ENCODE results near the gene MTNR1B.

Gene MTNR1B

DNA sequence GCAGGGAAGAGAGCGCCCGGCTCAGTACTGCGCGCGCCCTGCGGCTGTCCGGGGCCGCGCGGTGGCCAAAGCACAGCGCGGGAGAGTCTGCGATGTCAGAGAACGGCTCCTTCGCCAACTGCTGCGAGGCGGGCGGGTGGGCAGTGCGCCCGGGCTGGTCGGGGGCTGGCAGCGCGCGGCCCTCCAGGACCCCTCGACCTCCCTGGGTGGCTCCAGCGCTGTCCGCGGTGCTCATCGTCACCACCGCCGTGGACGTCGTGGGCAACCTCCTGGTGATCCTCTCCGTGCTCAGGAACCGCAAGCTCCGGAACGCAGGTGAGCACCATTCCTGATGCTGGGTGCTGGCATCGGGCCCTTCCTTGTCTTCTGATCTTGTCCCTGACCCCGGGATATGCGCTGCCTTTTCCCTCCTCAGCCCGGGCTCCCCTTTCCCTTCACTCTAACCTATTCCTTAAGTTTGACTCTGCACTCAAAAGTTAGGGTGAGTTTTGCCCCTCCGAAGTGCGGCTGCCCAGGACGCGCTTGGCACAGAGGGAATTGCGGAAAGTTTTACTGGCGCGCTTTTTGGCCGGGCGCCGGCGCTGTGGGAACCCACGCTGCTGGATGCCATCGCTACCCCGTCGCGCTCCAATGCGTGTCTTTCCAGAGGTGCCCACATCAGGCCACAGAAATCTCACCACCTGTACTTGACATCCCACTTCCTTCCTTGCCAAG lies at the start of gene MTNR1B:
Gene MTNR1B (plus strand): TSS at position 18 of the 714 bp plus-strand sequence. CDS start 75 bp downstream, at position 93.
- DNase-seq: no peak

DNA sequence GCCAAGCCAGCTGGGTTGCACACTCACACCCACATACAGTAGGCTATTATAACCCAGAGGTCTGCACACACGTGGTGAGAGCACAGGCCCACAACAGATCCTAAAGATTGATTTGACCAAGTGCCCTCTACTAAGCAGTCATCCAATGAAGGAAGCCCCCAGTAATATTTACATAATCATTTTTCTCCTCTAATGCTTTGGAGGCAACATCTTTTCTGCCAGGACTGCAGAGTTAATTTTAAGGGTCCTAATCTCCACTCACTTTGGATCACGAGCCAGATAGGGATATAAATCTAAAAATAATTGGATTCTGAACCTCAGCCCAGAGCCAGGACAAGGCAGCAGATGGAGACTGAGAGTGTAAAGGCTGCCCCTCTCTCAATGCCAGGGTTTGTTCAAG lies 49.1 kb upstream of the MTNR1B start:
- peak; percentile 68 for DNase-seq

DNA sequence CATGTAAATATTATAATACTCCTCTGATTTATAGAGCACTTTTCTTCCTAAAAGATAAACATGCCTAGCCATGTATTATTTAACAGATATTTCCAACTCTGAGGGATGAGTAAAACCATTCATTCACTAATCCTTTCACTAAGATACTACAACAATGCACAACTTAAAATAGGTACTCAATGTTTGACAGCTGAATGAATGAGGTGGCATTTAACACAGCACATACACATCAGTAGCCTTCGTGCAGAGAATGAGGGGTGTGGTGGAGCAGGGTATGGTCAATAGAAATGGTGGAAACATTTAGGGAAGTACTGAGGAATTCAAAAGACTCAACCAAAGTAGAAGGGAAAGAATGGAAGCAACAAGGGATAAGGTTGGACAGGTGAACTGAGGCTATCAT lies 46.7 kb upstream of the MTNR1B start:
- no peak for DNase-seq

DNA sequence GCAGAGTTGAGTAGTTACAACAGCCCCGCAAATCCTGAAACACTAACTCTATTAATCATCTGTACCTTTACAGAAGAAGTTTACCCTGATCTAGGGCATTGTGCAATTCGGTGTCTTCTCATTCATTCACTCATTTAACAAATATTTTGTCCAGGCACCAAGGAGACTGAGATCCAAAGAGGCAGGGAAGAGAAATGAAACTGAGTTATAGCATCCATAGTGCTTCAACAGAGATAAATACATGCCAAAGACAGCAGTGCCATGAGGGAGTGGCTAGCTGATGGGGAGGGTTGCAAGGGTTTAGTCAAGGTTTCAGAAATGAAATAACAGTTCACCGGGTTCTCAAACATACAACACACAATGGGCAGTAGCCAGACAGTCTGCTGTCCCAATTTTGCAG lies 40.2 kb upstream of the MTNR1B start:
- DNase-seq: no peak

DNA sequence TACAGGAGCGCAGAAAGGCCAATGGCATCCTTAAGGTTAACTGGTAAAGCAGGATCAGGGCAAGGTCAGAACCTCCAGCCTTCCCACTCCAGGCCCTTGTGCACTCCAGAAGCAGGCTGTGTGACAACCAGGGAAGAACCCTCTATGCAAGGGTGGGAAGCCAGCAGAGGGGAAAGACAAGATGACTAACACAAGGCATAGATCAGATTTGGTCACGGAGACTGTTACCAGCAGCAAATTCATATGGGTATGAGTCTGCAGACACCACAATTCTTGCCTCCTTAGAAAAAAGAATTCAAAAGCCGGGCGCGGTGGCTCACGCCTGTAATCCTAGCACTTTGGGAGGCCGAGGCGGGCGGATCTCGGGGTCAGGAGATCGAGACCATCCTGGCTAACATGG lies 39.8 kb upstream of the MTNR1B start:
- DNase-seq: no peak

DNA sequence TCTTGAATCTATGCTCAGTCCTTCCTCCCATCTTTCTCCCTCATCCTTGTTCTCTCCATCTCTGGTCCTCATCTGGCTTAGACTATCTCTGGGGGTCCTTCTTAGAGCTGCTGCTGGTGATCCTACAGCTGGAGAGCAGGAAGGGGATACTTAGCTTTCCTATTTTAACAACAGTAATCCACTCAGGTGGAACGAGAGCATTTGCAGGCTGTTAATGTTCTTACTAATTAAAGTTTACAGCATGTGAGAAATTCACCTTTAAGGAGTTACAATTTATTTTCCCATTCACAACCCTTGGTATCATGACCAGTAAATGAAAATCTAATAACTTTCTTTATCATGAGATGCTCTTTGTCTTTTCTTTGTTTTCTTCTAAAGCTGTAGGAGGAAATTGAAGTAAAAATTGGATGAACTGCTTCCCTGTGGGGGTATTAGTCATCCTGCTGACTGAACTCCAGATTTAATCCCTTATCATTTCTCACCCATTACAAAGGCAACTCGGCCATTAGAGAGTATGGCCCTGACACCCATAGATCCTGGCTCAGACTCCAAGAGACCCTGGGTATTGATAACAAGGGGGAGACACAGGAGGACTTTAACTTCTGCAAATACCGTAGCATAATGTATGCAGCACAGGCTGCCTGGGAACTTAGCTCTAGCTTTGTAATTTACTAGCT lies 37.6 kb upstream of the MTNR1B start:
- peak; percentile 15 for DNase-seq

DNA sequence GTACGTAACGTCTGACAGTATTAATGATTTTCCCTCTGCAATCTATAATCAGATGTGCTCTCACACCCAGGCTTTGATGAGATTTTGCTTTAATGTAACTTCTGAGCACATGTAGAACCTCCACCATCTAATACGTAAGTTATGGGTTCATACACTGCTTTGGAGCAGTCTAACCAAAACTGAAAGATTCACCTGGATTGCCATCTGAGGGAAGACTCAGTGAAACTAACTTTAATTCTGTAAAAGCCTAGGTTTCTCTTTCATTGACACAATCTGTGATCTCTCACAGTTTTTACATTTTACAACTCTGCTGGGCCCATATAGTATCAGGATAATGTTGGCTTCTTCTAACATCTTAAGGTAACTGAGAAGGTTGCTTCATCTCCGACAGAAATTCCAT lies 30.1 kb upstream of the MTNR1B start:
- DNase-seq: no peak

DNA sequence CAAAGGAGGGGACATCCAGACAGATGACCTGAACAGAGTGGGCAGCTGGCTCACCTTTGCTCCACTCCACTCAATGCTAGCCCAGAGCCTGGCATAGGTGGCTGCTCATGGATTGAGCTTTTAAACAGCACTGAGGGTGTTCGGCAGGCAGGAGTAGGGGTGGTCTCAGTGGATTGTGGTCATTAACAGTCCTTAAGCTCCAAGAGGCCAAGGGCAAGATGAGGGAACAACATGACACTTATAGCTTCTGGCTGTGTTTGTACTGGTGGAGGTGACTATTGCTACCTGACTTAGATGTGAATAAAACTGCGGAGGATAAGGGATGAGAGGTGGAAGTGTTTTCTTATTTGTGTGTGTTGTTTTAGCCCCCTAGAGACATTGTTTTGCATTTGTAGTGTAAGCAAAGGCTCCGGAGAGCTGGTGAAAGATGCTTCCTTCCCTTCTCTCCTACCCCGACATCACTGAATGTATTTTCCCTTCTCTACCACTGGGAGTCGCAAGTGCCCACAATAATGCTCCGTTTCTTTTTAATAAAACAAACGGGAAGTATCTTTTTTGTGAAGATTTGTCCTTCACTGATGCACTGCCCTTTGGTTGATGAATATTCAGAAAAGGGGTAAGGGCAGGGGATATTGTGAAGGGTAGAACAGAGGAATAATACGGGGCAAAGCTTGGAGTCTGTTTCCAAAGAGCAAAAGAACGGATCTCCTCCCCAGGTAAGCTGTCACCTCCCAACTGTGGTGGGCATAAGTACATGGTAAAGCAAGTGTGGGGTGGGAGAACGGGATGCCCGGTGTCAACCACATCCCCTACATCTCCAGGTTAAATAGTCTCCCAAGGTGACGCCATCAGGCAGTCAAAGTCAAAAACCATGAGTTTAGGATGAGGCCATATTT lies 27.5 kb upstream of the MTNR1B start:
- no peak for DNase-seq

DNA sequence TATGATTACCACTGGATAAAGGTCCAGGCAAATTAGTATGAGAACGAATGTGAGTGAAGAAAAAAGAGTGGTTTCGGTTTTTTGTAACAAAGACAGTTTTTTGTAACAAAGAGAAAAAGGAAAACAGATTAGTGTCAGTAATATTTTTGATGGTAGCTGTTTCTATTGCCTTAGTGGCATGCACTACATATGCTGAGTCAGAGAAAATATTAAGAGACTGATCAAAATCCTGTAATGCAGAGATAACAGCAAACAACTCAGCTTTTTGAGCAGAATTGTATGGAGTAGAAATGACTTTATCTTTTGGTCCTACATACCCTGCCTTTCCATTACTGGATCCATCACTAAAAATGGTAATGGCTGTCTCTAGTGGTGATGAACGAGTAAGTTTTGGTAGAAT lies 22.7 kb upstream of the MTNR1B start:
- no peak for DNase-seq

DNA sequence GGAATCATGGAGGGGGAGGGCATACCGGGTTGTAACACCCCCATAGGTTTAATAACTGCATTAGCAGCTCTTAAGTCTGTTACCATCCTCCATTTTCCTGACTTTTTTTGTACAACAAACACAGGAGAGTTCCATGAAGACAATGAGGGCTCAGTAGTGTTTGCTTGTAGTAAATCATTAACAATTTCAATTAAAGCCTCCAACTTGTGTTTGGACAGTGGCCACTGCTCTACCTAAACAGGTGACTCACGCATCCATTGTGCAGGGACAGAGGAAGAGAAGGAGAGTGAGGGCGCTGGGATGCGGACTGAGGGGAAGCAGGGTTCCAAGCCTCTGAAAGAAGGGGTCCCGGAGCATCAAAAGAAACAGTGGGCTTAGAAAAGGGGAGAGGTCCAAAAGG lies 21.3 kb upstream of the MTNR1B start:
- no peak for DNase-seq

DNA sequence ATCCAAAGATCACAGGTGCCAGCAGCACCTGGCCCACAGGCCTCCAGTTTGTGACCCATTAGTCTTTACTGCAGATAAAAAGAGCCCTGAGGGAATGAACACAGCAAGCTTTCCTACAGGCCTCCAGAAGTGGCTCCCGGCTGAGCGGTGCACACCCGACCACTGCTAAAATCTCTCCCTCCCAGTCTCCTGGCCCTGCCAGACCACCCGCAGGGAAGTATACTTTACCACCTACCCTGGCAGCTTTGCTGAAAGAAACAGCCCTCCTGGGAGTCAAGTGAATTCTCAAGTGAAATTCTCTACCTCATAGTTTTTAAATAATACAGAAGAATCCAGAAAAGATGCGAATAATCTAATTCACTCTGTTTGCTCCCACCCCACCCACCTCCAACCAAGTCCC lies 15.4 kb upstream of the MTNR1B start:
- DNase-seq: no peak

DNA sequence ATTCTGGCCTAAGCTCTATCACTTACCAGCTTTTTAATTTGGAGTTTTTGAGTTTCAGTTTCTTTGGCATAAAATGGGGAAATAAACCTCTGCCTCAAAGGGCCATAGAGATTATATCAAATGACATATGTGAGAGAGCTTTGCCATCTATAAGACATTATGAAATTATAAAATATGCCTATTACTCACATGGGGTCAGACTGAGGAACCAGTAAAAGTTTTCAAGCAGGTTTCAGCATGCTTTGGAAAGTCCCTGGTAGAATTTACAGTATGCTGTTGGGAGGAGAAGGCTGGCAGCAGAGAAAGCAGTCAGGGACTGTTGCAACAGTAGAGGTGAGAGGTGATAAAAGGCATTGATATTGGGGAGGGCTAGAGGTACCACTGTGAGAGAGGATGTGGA lies 13.6 kb upstream of the MTNR1B start:
- no peak for DNase-seq

DNA sequence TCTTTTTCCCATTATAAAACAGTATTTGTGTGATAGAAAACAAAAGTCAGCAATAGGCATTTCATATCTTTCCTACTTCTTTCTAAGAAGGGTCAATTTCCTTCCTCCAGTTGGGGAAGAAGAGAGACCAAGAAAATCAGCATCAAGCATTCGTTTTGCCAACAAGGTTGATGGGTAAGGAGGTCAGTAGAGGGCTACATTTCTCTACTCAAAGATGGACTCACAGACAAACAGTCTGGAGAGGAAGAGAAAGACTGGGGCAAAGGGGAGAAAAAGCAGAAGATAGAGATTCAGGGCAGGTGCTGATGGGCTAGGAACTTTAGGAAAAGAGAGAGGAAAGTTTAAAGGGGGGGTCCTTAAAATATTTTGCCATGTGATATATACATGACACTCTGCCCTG lies 8.6 kb upstream of the MTNR1B start:
- DNase-seq: no peak

DNA sequence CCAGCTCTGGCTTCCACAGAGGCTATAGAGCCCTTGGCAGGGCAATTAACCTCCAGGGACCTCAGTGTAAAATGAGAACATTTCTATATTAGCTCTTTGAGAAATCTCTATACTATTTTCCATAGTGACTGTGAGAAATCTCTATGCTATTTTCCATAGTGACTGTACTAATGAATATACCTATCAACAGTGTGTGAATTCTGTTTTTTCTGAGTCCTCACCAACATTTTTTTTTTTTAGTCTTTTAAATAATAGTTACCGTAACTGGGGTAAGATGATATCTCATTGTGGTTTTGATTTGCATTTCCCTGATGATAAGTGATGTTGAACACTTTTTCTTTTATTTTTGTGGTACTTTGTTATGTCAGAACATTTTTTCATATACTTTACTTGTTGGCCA lies 7.0 kb upstream of the MTNR1B start:
- no peak for DNase-seq

DNA sequence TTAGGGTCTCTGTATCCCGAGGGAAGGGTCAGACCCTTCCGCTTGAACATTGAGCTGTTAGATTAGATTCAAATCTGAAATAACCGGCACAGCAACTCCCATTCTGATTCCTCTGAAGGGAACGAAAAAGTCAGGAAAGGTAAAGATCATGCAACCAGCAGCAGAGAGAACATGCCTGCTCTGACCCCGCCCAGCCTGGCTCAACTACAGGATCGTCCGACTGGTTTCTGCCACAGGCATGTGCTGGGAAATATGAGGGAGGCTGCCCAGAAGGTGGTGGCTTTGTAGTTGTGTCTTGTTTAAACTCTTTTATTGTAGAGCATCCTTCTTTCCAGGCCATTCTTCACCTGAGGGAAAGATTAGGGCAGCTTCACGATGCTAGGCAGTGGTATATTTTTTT lies 5.0 kb upstream of the MTNR1B start:
- DNase-seq: no peak

DNA sequence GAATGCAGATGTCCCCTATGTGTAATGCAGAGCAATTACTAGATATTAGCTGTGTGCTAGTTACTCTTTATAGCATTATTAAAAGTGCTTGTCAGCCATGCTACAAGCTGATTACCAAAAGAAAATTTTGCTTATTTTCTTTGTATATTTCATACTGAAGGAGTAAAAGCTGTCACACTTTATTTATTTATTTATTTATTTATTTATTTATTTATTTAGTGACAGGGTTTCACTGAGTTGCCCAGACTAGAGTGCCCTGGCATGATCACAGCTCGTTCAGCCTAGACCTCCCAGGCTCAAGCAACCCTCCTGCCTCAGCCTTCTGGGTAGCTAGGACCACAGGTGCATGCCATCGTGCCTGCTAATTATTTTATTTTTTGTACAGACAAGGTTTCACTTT lies 4.3 kb upstream of the MTNR1B start:
- no peak for DNase-seq

DNA sequence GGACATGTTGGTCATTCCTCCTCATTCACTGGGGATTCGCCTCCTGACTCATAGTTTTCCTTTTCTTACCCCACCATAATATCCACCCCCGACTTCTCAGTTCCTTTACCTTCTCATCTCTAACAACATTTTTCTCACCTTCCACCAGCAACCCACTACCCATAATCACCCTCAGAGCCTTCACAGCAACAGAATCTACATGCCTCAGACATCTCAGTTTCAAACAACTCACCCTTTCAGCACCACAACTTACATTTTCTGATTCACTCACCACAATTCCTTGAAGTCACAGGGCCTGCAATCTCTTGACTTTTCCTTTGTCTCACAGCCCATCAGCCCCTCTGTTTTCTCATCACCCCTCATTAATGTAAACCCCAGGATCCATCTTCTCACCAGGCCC lies 2.3 kb upstream of the MTNR1B start:
- DNase-seq: no peak

DNA sequence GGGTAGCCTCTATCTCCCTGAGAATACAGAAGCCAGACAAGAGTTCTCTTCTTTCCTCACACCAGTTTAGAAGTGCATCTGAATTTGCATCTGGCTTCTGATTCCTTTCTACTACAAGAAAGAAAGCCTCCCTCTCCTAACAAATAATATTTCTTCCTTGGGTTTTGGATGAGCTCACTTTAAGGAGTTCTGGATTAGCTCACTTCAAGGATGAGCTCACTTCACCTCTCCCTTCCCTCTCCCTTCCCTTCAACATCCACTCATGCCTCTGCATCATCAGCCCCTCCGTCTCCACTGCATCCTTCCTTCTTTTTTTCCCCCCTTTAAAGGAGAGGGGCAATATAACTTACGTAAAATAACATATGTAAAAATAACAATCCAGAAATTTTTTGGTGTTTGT lies 1.6 kb upstream of the MTNR1B start:
- no peak for DNase-seq

DNA sequence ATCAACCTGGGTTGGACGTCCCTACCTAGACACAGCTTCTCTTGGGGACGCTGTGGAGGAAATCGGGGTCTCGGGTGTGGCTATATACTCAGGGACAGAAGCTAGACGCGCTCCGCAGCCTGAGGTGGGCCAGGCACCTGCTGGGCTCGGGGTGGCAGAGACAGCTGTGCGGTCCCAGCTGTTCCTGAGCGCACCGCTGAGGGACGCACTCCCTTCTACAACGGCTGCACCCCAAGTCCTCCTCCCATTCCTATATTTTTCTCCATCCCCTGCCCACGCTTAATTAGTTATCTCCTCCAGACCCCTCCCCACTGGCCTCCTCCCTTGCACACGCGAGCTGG lies 188 bp upstream of the MTNR1B start:
- DNase-seq: no peak

DNA sequence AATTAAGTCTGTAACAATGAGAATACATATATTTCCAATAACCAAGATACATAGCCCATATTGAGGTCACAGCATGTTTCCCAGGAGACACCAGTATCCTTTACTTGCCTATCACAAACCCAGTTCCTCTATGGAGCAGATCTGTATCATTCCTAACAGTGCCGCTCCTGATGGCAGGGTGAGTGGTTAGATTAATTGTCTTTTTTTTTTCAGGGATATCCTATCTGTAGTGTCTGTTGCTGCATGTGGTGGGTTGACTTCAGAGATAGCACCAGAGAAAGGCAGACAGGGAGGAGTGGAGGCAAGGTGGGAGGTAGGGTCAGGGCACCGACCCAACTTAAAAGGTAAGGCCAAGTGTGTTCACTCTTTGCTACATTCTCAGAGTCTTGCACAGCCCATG lies 2.8 kb downstream of the MTNR1B start:
- DNase-seq: no peak

DNA sequence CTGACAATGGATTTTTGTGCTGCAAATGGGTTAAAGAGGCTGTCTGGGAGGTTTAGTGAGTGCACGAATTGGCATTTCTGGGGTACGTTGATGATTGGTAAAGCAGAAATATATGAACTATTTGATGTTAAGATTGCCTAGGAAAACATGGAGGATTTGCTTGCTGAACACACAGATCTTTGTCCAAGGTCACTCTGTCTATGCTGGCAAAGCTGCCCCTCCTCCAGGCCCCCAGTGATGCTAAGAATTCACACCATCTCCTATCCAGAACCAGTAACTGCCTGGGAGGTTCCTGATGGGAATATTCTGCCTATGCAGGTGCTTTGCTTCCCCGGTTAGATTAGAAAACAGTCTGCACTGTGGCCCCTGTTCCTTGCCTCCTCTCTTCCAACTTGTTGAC lies 5.8 kb downstream of the MTNR1B start:
- DNase-seq: no peak

DNA sequence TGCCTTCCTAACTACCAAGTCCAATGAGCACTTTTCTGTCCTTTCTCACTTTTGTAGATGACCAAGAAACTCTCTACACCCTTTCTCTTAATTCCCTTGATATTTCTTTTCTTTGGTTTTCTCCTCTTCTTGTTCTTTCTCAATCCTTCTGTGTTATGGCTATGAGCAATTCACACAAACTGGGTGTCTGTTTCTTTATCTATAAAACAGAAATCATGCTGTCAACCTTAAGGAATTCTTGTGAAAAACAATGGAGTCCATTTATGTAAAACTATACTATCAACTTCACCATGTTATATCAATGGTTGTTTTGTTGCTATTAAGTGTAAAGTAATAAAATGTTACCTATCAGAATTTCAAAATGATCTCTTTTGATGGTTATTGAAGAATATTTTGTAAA lies 7.2 kb downstream of the MTNR1B start:
- DNase-seq: no peak

DNA sequence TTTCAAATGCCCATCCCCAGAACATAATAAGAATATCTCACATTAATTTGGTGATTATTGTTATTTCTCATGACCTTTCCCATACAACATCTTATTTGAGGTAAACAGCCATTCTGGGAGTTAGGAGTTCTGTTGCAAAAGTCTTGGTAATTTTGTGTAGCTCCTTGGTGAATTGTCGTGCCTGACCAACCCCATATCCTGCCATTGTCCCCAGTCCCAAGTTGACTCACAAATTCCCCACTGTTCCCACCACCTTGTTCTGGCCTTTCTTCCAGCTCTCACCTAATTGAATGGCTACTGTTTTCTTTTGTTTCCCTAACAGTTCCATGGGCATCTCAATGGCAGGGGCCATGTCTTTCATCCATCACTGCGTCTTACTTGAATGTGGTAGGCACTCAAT lies 8.0 kb downstream of the MTNR1B start:
- no peak for DNase-seq

Data from NCI-H524 treated with DMSO at 0.1 percent for 48 hours (cell line).